Common myeloid progenitor, CD34-positive (primary cell): Measurements from ENCODE around the gene PTPRD.

Source experiments
- CTCF ChIA-PET: fragments of 350-600 bp; sonication (Branson Sonifier 250); formaldehyde crosslinking; loops from one replicate; lab custom pipeline; 2021; ENCODE audit warnings: antibody characterized with exemption; lab: Charles Lee
- POLR2A ChIA-PET: fragments of 350-600 bp; sonication (Branson Sonifier 250); formaldehyde crosslinking; loops from one replicate; lab custom pipeline; 2021; ENCODE audit warnings: antibody characterized with exemption; lab: Charles Lee
- DNase-seq, 3 donors: peaks; one replicate each; pipeline versions ENCODE4 v3.0.0 to v3.0.0-alpha.2; 2013
- H3K27ac ChIP-seq, 2 experiments: 1 replicate in 1 of 2; 2 replicates in 1 of 2; pipeline ENCODE4 v1.7.0; 2013; ENCODE audit warnings: inconsistent platforms in 2 of 2, low read length in 2 of 2, mild to moderate bottlenecking in 2 of 2, low read depth in 1 of 2, moderate library complexity in 1 of 2; ENCODE audit not compliant: severe bottlenecking in 2 of 2, insufficient read depth in 1 of 2, poor library complexity in 1 of 2
- H3K27me3 ChIP-seq, 5 experiments: replicated peaks in 2 of 5; 1 replicate in 3 of 5; 2 replicates in 2 of 5; pipeline versions ENCODE4 v1.6.1 to v1.7.0; 2013; ENCODE audit warnings: low read length in 4 of 5, mild to moderate bottlenecking in 2 of 5, moderate library complexity in 2 of 5, inconsistent platforms in 1 of 5; ENCODE audit not compliant: insufficient read depth in 5 of 5, control insufficient read depth in 4 of 5
- H3K36me3 ChIP-seq, 4 experiments: 1 replicate in 2 of 4; 2 replicates in 2 of 4; pipeline versions ENCODE4 v1.6.1 to v1.7.0; 2013; ENCODE audit warnings: low read length in 3 of 4, control low read depth in 1 of 4, mild to moderate bottlenecking in 1 of 4; ENCODE audit not compliant: control insufficient read depth in 4 of 4, insufficient read depth in 4 of 4
- H3K4me1 ChIP-seq, 4 experiments: 1 replicate in 3 of 4; 2 replicates in 1 of 4; pipeline versions ENCODE4 v1.6.1 to v1.7.1; 2013; ENCODE audit warnings: low read length in 3 of 4, mild to moderate bottlenecking in 3 of 4, control low read depth in 1 of 4, inconsistent platforms in 1 of 4, moderate library complexity in 1 of 4; ENCODE audit not compliant: control insufficient read depth in 4 of 4, insufficient read depth in 4 of 4; ENCODE audit errors: control extremely low read depth in 1 of 4
- H3K4me3 ChIP-seq, 7 experiments: 1 replicate in 4 of 7; 2 replicates in 3 of 7; pipeline versions ENCODE4 v1.5.1 to v1.7.0; 2013; ENCODE audit warnings: mild to moderate bottlenecking in 7 of 7, low read length in 6 of 7, moderate library complexity in 6 of 7, inconsistent platforms in 2 of 7, low read depth in 2 of 7, control low read depth in 1 of 7; ENCODE audit not compliant: insufficient read depth in 4 of 7, control insufficient read depth in 1 of 7; ENCODE audit errors: extremely low read depth in 1 of 7
- H3K9me3 ChIP-seq, 5 experiments: 1 replicate in 4 of 5; 2 replicates in 1 of 5; pipeline versions ENCODE4 v1.6.1 to v1.7.1; 2013; ENCODE audit warnings: low read length in 4 of 5, mild to moderate bottlenecking in 2 of 5, inconsistent platforms in 1 of 5, low read depth in 1 of 5, moderate library complexity in 1 of 5; ENCODE audit not compliant: control insufficient read depth in 4 of 5, insufficient read depth in 2 of 5; ENCODE audit errors: control extremely low read depth in 1 of 5
- WGBS: methylation state at CpG from one replicate; pipeline ENCODE4 v1.1.5; 2013; ENCODE audit not compliant: insufficient coverage; 5-methylcytosine and 5-hydroxymethylcytosine counted together

Gene PTPRD

GRCh38 chr9:10250219-10250618, 362.6 kb downstream of the PTPRD start:
- ChIA-PET CTCF (interaction anchor here (0.9 kb wide), 1 partner anchor 9 kb away, joined by 3 read pairs; no protein-coding TSS in a partner anchor), POLR2A (no interaction called here)
- Histone ChIP-seq H3K4me3 (no peak overlapping the region), H3K36me3 (no peaks in the 10 kb centered on the region), H3K4me1 (no peaks in the 10 kb centered on the region), H3K9me3 (no peaks in the 10 kb centered on the region), H3K27me3 (no peaks in the 10 kb centered on the region), H3K27ac (no peak overlapping the region)
- DNase-seq: no peak
- no CpG with 5 or more reads among the region's 1 CpG for WGBS

GRCh38 chr9:10248890-10249289, 363.9 kb downstream of the PTPRD start:
- H3K27me3 ChIP-seq: no peaks in the 10 kb centered on the region
- DNase-seq: no peak
- H3K27ac ChIP-seq: no peak overlapping the region
- no peaks in the 10 kb centered on the region for H3K4me1 ChIP-seq
- no peaks in the 10 kb centered on the region for H3K36me3 ChIP-seq
- POLR2A ChIA-PET: no interaction called here
- CTCF ChIA-PET: no interaction called here
- no CpG with 5 or more reads among the region's 1 CpG for WGBS
- H3K4me3 ChIP-seq: no peak overlapping the region
- H3K9me3 ChIP-seq: no peaks in the 10 kb centered on the region

- Histone ChIP-seq H3K9me3 (no peaks in the 10 kb centered on the region), H3K4me3 (no peak overlapping the region), H3K27me3 (no peaks in the 10 kb centered on the region), H3K27ac (no peak overlapping the region), H3K4me1 (peaks cover 0 to 2% (median 0%) of the 10 kb centered on the region in 4 experiments), H3K36me3 (no peaks in the 10 kb centered on the region)
- WGBS: 100% methylated on average over 1 of the region's 2 CpGs
- ChIA-PET POLR2A (no interaction called here), CTCF (interaction anchor here (1.3 kb wide), 1 partner anchor 11 kb away, joined by 3 read pairs; no protein-coding TSS in a partner anchor)
- no peak for DNase-seq
These were observed 370.5 kb downstream of the PTPRD start for GRCh38 chr9:10242255-10242654.

- 88% methylated on average over 1 of the region's 1 CpG for WGBS
- ChIA-PET POLR2A (no interaction called here), CTCF (interaction anchor here (0.6 to 1.0 kb wide), 2 partner anchors 11 to 27 kb away, joined by 3 read pairs; no protein-coding TSS in a partner anchor)
- Histone ChIP-seq H3K27ac (no peak overlapping the region), H3K9me3 (no peaks in the 10 kb centered on the region), H3K36me3 (no peaks in the 10 kb centered on the region), H3K4me3 (no peak overlapping the region), H3K27me3 (no peaks in the 10 kb centered on the region), H3K4me1 (peaks cover 0 to 2% (median 0%) of the 10 kb centered on the region in 4 experiments)
- DNase-seq: no peak
These were observed 374.7 kb downstream of the PTPRD start for GRCh38 chr9:10238087-10238486.

GRCh38 chr9:10237584-10237983, 375.2 kb downstream of the PTPRD start:
- Histone ChIP-seq H3K4me1 (peaks cover 0 to 2% (median 0%) of the 10 kb centered on the region in 4 experiments), H3K4me3 (no peak overlapping the region), H3K27ac (no peak overlapping the region), H3K9me3 (no peaks in the 10 kb centered on the region), H3K36me3 (no peaks in the 10 kb centered on the region), H3K27me3 (no peaks in the 10 kb centered on the region)
- ChIA-PET CTCF (interaction anchor here (0.6 to 1.0 kb wide), 2 partner anchors 10 to 28 kb away, joined by 3 read pairs; no protein-coding TSS in a partner anchor), POLR2A (no interaction called here)
- DNase-seq: no peak

GRCh38 chr9:10236161-10236560, 376.6 kb downstream of the PTPRD start:
- CTCF ChIA-PET: no interaction called here
- 100% methylated on average over 1 of the region's 2 CpGs for WGBS
- no peak overlapping the region for H3K4me3 ChIP-seq
- peaks cover 0 to 2% (median 0%) of the 10 kb centered on the region in 4 experiments for H3K4me1 ChIP-seq
- POLR2A ChIA-PET: no interaction called here
- no peaks in the 10 kb centered on the region for H3K27me3 ChIP-seq
- DNase-seq: no peak
- no peaks in the 10 kb centered on the region for H3K9me3 ChIP-seq
- H3K36me3 ChIP-seq: no peaks in the 10 kb centered on the region
- no peak overlapping the region for H3K27ac ChIP-seq

- H3K9me3 ChIP-seq: no peaks in the 10 kb centered on the region
- H3K4me3 ChIP-seq: no peak overlapping the region
- no peaks in the 10 kb centered on the region for H3K27me3 ChIP-seq
- no peaks in the 10 kb centered on the region for H3K36me3 ChIP-seq
- ChIA-PET CTCF (no interaction called here), POLR2A (no interaction called here)
- 93% methylated on average over 4 of the region's 5 CpGs for WGBS
- no peak for DNase-seq
- no peak overlapping the region for H3K27ac ChIP-seq
- H3K4me1 ChIP-seq: peaks cover 0 to 2% (median 0%) of the 10 kb centered on the region in 4 experiments
These were observed 377.4 kb downstream of the PTPRD start for GRCh38 chr9:10235376-10235775.
